Bone marrow (tissue), 2 donors: ENCODE measurements around the gene BIK.

Experiments
- DNase-seq, 2 donors: peaks; one replicate each; lab custom pipeline; 2025; lab: John Stamatoyannopoulos, UW

Gene BIK

DNA sequence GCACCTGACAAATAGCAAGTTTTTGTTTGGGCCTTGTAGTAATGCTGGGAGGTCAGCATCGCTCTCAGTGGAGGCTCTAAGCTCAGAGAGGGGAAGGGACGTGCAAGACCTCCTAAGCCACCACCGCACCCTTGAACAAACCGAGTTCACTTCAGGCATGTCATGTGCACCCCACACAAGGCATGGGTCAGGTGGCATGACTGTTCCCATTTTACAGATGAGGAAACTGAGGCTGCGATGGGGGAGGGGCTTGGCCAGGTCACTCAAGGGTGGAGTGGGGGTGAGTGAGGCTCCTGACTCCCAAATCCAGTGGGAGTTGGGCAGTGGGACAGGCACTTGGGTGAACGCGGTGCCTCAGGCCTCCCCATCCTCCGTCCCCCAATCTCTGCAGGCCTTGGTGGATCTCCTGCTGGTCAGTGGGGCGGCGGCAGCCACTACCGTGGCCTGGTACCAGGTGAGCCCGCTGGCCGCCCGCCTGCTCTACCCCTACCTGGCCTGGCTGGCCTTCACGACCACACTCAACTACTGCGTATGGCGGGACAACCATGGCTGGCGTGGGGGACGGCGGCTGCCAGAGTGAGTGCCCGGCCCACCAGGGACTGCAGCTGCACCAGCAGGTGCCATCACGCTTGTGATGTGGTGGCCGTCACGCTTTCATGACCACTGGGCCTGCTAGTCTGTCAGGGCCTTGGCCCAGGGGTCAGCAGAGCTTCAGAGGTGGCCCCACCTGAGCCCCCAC lies 52.0 kb downstream of the BIK start:
- DNase-seq = no peak

DNA sequence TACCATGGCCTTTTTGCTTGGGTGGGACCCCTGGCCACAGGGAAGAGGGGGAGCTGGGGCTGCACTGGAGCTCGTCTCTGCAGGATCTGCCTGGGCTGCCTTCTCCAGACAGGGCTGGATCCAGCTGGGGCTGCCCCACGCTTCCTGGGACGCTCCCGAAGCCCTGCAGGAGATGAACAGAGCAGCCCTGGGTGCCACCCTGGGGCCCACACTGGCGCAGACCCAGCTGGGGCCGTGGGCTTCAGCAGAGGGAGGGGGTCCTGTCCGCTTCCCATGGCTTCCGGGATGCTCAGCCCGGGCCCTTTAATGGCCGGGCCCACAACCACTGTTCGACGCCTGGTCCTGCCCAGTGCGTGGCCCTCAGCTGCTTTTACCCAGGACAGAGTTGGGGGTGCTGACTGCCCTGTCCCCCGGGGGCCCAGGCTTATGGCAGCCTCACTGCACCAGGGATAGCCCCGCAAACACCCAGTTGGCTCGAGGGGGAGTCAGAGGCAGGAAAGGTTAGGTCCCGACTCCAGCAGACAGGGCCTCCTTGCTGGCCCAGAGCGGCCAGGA lies 52.8 kb downstream of the BIK start:
- no peak for DNase-seq

DNA sequence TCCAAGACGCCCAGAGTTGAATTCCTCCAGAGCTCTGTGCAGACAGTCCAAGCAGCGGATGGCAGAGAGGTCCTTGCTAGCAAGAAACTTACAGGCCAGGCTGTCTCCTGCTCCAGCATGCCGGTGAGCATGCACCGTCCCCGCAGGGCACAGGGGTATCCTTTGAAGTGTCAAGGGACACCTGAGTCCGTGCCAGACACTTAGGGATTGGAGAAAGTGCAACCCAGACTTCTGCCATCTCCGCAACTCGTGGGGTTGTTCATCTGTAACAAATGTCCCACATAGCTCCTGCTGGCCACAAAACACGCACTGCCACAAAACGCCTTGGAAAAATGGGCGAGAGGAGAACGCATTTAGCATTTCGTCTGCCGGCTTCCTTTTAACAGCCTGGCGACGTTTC lies 54.1 kb downstream of the BIK start:
- DNase-seq = no peak

DNA sequence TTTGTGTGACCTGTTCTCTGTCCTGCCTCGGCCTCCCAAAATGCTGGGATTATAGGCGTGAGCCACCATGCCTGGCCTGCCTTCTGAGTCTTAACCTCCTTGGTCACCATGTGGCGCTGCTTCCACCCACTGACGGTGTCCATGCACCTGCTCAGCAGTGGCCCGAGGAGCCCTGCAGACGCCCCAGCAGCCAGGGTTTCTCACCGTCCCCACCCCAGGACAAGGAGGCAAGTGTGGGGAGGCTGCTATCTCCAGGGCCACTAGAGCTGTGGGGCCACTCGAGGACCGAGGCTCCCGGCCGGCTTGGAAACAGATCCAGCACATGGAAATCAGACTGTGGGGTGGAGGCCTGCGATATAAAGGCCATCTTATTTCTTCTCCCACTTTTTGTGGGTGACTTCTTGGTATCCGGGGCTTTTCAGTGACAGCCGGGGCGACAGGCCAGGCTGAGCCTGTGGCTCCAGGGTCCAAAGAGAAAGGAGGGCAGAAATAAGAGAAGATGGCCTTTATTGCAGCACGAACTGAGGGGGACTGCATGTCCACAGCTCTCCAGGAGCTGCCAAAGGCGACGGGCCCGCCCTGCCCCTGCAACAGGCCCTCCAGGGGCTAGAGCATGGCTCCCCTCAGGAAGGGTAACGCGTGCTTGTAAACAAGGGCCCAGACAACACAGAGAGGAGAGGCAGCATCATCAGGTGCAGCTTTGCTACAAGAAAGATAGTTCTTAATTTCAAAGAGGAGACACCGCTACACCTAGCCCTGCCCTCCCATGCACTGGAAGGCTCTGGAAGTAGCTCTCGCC lies 55.8 kb downstream of the BIK start:
- DNase-seq = no peak

DNA sequence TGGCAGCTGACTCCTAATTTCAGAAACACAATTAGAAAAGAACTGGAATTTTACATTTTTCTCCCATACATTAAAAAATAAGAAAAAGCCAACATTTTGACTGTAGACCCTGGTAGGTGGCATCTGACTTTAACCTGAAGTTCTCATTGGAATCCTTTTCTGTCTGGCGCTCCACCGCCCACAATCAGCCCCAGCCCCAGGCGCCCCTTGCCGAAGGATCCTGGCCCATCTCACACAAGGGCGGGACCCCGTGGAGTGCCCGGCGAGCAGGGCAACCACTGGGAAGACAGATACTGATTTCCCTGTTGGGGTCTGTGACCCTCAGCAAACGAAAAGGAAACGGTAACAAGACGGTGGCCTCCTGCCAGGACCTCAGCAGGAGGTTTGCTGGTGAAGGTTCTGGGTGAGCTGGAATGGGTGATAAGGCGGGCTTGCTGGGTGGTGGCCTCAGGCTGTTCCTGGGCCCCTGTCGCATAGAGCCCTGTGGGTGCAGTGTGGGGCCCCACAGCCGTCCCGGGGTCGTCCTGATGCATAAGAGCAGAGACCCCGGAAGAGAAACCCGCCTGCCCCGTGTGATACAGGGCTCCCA lies 56.5 kb downstream of the BIK start:
- no peak for DNase-seq

DNA sequence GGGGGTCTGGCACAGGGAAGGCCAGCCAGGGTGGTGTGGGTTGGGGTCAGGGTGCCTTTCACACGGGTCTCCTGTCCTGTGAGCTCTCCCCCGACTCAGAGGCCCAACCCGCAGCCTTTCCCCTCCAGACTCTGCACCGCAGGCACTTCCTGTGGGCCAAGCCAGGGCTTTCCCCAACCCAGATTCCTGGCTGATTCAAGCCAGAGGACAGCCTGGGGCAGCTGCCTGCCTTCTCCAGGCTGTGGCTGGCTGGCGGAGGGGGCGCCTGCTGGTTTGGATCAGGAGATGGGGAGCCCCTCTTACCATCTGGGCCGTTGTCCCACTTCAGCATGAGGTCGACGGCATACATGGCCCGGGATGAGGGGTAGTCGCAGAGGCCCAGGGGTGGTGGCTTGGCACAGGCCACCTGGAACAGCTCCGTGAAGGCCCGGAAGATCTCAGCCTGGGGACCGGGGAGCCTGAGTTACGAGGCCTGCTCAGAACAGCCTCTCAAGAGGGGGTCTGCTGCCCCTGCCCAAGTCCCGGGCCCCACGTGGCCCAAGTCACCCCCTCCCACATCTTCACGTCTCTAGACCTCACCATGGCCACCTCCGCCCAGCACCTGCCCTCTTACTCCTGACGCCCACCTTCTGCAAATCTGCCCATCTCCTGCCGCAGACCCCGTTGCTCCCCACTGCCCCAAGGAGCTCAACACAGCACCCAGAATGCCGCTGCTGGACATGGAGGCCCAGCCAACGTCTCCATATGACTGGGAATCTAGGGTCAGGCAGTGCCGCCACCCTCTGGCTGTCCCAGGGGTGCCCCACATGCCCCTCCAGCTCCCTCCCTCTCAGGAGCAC lies 58.1 kb downstream of the BIK start:
- no peak for DNase-seq

DNA sequence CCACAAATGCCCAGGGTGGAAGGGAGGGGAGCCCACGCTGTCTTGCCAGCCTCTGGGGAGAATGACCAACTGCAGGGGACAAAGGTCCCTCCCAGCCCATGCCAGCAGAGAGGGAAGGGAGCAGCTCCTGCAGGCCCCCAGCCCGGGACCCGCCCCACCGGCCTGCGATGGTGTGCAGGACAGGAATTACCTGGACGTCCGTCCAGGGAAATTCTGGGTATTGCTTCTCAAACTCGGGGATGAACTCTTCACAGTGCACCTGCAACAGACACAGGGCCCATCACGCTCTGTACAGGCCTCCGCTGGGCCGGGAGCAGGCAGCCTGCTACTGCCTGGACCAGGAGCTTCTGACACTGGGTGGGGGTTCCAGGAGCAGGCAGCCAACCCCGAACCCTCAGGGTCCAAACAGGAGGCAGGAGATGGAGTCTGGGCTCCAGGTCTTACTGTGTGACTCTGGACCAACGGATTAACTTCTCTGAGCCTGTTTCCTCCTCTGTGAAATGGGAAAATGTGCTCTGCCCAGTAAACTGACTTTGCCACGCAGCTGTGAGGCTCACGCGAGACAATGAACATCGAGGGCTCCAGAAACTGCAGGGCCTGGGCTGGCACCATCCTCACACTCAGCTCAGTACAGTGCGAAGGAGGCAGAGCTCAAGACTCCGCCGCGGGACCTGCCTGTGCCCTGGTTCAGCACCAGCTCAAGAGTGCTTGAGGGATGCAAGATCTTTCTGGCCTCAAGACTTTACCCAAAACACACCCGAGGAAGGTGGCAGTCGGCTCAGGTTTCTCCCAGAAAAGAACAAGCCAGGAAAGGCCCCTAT lies 59.0 kb downstream of the BIK start:
- no peak for DNase-seq

DNA sequence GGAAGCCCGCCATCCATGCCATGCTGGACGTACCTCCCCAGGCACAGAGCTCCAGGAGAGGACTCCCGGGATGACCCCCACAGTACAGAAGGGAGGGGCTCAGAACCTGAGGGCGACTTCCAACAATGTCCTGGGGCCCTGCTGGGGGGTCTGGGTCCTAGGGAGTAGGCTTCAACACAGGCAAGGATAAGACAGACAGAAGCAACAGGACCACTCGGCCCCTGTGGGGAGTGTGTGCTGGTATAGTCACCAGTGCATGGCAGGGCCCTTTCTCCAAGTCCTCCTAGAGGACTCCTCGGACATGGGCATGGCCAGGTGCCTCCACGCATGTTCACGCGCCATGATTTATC lies 59.6 kb downstream of the BIK start:
- DNase-seq = no peak

DNA sequence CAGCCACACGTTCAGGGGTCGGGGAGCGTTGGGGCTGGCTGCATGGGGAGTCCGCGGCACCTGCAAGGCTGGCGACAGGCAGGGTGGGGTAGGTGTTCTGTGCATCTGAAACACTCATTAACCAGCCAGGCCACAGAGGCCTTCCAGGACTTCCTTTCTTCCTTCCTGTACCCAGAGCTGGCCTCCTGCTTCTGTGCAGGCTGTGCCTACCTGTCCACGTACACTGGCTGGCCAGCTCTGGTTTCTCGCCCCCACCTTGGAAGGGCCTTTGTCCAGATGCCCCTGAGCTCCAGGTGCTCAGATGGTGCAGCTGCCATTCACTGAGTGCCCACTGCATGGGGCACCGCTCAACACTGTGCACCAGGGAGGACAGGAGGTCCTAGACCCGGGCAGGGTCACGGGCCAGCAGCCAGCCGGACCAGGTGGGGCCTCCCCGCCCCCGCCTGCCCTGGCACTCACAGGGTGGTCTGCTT lies 60.5 kb downstream of the BIK start:
- no peak for DNase-seq

DNA sequence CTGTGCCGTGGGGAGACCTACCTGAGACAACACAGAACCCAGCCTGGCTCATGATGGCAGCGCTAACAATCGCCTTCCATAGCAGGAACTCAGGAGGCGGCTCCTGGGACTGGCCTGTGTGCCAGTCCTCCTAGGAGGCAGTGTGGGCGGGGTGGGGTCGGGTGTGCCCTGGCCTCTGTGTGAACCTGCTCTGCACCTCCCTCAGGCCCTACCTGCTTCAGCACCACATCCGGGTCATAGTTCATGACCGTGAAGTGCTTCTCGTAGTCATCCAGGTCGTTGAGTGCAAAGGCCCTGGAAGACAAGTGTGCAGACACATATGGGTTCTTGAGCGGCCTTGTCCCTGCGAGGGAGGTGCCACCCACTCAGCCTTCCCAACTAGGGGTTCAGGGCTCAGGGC lies 61.1 kb downstream of the BIK start:
- DNase-seq = no peak

DNA sequence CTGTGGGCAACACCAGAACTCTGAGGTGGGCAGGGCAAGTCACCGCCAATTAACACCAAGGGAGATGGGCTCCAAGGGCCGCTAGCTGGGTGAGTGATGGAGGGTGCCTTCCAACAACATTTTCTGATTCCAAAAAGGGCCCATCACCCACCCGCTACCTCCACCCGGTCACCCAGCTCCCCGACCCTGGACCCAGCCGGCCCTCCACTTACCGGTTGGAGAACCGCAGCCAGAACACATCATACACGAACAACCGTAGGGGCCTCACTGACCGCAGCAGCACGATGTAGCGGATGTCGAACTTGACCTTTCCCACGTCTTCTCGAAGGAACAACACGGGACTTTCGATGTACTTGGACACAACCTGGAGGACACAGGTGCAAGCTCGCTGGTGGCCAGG lies 61.6 kb downstream of the BIK start:
- DNase-seq = no peak

DNA sequence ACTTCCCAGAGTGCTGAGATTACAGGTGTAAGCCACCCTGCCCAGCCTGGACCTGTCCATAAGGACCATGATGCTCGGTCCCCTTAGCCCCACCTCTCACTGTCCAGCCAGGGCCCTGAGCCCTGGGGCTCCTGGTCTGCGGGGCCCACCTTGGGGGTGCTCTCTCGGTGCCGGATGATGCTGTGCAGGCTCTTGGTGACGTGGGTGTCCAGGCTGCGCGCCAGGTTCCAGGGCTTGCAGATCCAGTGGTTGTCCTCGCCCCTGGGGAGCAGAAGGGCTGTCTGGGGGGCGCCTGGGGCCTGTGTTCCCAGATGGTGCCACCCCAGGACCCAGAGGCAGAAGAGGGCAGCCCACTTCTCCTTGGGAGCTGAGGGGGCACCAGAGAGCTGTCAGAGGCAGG lies 63.0 kb downstream of the BIK start:
- no peak for DNase-seq

DNA sequence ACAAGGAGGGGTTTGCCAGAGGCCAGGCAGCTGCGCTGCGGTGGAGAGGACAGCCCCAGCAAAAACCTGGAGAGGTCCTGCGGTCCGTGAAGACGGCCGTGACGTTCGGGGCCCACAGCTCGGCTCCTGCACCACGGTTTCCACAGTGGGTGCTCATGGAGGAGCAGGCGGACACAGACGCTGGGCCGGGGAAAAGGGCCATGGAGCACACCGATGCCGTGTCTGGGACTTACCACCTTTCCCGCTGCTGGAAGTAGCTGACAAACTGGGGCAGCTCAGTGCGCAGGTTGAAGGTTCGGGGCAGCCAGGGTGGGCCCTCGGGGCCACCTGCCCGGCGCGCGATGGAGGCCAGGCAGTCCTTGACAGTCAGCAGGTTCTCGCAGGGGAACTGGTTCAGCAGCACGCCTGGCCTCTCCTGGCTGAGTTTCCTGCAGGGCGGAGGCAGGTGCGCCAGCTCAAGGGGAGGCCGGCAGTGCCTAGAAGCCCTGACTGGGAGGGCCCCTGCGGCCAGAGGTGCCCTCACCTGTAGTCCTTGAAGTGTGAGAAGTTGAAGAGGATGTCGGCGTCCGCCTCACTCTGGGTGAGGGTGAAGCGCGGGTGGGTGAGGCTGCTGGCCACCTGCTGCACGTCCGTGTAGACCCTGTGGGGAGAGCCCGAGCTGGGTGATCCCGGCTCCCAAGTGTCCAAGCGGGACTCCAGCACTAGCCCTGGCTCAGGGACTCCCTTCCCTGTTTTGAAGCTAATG lies 63.6 kb downstream of the BIK start:
- no peak for DNase-seq

DNA sequence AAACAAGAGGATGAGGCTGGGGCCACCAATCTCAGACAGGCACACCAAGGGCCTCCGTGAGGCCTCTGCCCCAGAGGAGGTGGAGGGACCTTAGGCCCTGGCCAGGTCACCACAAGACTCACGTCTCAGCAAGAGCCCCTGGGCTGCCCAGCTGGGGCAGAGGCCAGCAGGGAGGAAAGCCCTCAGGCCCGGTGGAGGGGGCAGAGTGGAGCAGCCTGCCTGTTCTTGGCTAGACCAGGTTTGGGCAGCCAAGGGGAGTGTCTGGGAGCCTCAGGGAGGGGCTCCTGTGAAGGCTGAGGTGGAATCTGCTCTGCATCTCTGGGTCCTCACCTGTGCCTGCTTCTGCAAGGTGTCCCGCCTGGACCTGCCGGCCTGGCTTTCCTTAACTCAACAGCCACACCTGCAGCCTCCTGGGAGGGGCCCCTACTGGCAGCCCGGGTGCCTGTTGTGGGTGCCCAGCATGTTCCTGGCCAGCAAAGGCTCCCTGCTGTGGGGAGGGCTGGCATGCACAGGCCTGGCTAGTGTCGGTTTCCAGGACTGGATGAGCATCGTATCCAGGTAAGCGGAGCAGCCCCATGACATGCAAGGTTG lies 64.5 kb downstream of the BIK start:
- no peak for DNase-seq

DNA sequence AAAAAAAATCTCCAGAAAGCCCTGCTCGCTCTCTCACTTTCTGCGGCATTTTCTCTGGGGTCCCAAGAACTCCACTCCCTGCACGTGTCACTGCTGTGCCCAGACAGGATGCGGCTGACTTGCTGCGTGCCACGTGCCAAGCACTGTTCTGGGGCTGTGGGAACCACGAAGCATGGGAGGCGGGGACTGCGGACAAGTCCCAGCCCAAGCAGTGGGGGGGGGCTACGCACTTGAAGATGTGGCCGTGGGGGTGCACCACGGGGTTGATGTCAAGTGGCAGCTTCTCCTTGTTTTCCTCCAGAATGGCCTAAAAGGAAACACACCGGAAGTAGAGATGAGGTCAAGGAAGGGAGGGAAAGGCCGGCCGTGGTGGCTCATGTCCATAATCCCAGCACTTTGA lies 65.5 kb downstream of the BIK start:
- DNase-seq = no peak

DNA sequence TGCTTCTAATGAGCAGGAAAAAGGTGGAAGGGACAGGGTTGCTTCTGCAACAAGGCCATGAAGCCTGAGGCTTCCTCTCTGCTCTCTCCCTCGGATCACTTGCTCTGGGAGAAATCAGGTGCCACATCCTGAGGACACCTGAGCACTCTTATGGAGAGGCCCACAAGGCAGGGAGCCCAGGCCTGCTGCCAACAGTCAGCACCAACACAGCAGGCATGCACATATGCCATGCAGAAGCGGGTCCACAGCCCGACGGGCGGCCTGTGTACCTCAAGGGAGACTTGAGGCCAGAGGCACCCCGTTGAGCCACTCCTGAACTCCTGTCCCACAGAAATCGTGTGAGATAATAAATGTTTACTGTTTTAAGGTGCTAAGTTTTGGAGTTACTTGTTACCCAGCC lies 66.9 kb downstream of the BIK start:
- DNase-seq = no peak
